Heart left ventricle (tissue), 16 donors: ENCODE results near the gene TBC1D1. TPM values are rescaled to one million over a fixed set of nuclear protein-coding genes. Genes with fewer than 3 reads are reported as not detected.

ENCODE experiments used
- ATAC-seq, 4 donors: fragments of 200-7000 bp; cut with Tn5 transposase; one replicate each; pipeline ENCODE4 v1.9.1; 2020 to 2022; ENCODE audit warnings: moderate library complexity in 4 of 4, mild to moderate bottlenecking in 3 of 4, moderate number of reproducible peaks in 1 of 4
- DNase-seq, 5 donors: peaks; one replicate each; pipeline ENCODE4 v3.0.0-alpha.2; 2020
- H3K27ac ChIP-seq, 12 donors: fragments of 200-600 bp; sonication (generic) in 4 of 12; one replicate each; pipeline versions ENCODE4 v1.5.0 to v1.8.0; 2016 to 2022; ENCODE audit warnings: mild to moderate bottlenecking in 2 of 12
- H3K27me3 ChIP-seq, 9 donors: fragments of 200-600 bp; sonication (generic) in 2 of 9; one replicate each; pipeline versions ENCODE4 v1.5.1 to v1.8.0; 2016 to 2022; ENCODE audit warnings: mild to moderate bottlenecking in 3 of 9
- H3K36me3 ChIP-seq, 9 donors: fragments of 200-600 bp; sonication (generic) in 2 of 9; one replicate each; pipeline versions ENCODE4 v1.5.0 to v1.8.0; 2018 to 2022; ENCODE audit warnings: mild to moderate bottlenecking in 2 of 9
- H3K4me1 ChIP-seq, 12 donors: fragments of 200-600 bp; sonication (generic) in 4 of 12; one replicate each; pipeline versions ENCODE4 v1.5.0 to v1.8.0; 2016 to 2022; ENCODE audit warnings: mild to moderate bottlenecking in 3 of 12
- H3K4me3 ChIP-seq, 12 donors: fragments of 200-600 bp; sonication (generic) in 4 of 12; one replicate each; pipeline versions ENCODE4 v1.5.0 to v1.8.0; 2017 to 2022; ENCODE audit warnings: mild to moderate bottlenecking in 9 of 12, moderate library complexity in 4 of 12
- H3K9me3 ChIP-seq, 12 donors: fragments of 200-600 bp; sonication (generic) in 4 of 12; one replicate each; pipeline versions ENCODE4 v1.5.0 to v1.8.0; 2016 to 2022; ENCODE audit warnings: mild to moderate bottlenecking in 1 of 12
- CTCF ChIP-seq, 12 donors: fragments of 200-600 bp; sonication (generic) in 4 of 12; IDR thresholded peaks; one replicate each; pipeline versions ENCODE4 v1.5.0 to v1.8.0; 2018 to 2022; ENCODE audit warnings: antibody characterized with exemption in 12 of 12, mild to moderate bottlenecking in 5 of 12
- POLR2A ChIP-seq, 2 donors: fragments of 450-650 bp; IDR thresholded peaks; one replicate each; pipeline ENCODE4 v1.6.1; 2017; ENCODE audit warnings: antibody characterized with exemption in 2 of 2, mild to moderate bottlenecking in 2 of 2, moderate library complexity in 2 of 2
- WGBS, 4 donors: extraction: QIAGEN DNeasy Blood & Tissue Kit in 2 of 4; methylation state at CpG; one replicate each; pipeline versions ENCODE4 v1.1.5 to v1.1.7; 2013 to 2018; 5-methylcytosine and 5-hydroxymethylcytosine counted together
- intact Hi-C, 10 donors: fragments of 100-400 bp; cut with DNase I; formaldehyde crosslinking; loops; one replicate each; pipeline versions ENCODE4 v1.11.1 to v1.14.2; 2022
- polyA plus RNA-seq, 2 donors: library from polyadenylated mRNA; stranded (reverse); fragments of 200-250 nt; gene quantifications; one replicate each; pipeline ENCODE4 v1.2.3, GENCODE V29; 2013
- total RNA-seq, 9 donors: library from RNA; depleted of rRNA in 2 of 9; stranded (reverse); fragments of >200 nt in 2 of 9; fragmentation: NEBNext Ultra II Directional in 3 of 9; extraction: Animal tissue kit (Norgen Biotek cat#: 25700) in 3 of 9; gene quantifications; one replicate each; pipeline versions ENCODE4 v1.1.0 to v1.2.4, GENCODE V29; 2016 to 2023
- donor health status: ischemic (EF 13 %, LVEDD 7.1; RV severe dilation, severe dysfunction).
- donor health status: healthy with polysubstance abuse.
- donor health status: DM: no; HTN: yes; CAD: no.
- donor health status: DM: no; HTN: no; CAD: no.
- donor health status: ischemic (EF 25% LVEDD 6.9; RV normal size, moderate dysfunction).
- donor health status: ischemic (EF 25% LVEDD 5.7; RV mildly dilated, moderate dysfunction).
- donor health status: healthy.
- donor health status: DM: yes; HTN: yes; CAD: no.
- donor health status: ischemic (EF 35%, LVEDD 5.7; RV mildly dilated, moderate dysfunction).
- donor health status: nonischemic (EF 11% LVEDD 7.7; RV severe dilation, severe dysfunction).
- donor health status: DM: yes; HTN: yes; CAD: no.
- donor health status: PGD.
- donor health status: ischemic (EF 29% LVEDD 5.4; RV normal size, mild dysfunction).
- donor health status: nonischemic (EF 23%, LVEDD 6.1; RV moderate dilation, normal function).

The TBC1D1 gene
- total and polyA plus RNA-seq, 11 donors: 81.7 to 269 (median 140) TPM

DNA sequence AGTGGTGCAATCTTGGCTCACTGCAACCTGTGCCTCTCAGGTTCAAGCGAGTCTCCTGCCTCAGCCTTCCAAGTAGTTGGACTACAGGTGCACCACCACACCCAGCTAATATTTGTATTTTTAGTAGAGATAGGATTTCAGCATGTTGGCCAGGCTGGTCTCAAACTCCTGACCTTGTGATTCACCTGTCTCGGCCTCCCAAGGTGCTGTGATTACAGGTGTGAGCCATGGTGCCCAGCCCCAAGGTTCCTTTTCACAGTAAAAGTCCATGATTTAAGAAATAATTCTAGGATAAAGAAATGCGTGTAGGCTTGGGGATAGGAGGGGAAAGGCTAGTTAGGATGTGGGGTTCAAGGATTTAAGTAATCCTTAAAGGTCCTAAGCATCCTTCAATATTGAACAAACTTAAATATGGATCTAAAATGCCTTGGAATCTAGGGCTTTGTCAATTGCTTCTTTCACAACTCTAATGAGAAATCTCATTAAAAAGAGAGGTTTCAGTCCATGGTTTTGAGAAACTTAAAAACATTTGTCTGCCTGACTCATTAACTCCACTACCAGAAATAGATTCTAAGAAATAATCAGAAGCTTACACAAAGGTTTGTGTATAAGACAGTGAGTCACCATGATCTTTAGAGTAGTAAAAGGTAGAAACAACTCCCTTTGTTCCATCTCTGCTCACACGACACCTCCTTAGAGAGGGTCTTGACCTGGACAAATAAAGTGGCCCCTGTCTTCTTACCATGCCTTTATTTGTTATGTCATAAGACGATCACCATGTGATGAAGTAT lies 272.5 kb downstream of the TBC1D1 start:
- intact Hi-C loops: loop anchor here in 2 of 10 donors (5.0 kb wide), 2 partner anchors 91 to 96 kb away; no protein-coding TSS in a partner anchor
- Histone ChIP-seq H3K36me3 (no peaks in the 10 kb centered on the region), H3K27me3 (no peaks in the 10 kb centered on the region), H3K4me3 (no peak overlapping the region), H3K27ac (no peak overlapping the region), H3K4me1 (peaks cover 0 to 61% (median 17%) of the 10 kb centered on the region in 12 donors), H3K9me3 (peaks cover 0 to 7% (median 0%) of the 10 kb centered on the region in 12 donors)
- ATAC-seq (no peak), DNase-seq (no peak)
- 95 to 97% (median 95%) methylated on average over 5 of the region's 5 CpGs for WGBS, 4 donors
- TF ChIP-seq CTCF (IDR thresholded peaks at IDR 0.05) (no peak), POLR2A (IDR thresholded peaks at IDR 0.05) (no peak)

DNA sequence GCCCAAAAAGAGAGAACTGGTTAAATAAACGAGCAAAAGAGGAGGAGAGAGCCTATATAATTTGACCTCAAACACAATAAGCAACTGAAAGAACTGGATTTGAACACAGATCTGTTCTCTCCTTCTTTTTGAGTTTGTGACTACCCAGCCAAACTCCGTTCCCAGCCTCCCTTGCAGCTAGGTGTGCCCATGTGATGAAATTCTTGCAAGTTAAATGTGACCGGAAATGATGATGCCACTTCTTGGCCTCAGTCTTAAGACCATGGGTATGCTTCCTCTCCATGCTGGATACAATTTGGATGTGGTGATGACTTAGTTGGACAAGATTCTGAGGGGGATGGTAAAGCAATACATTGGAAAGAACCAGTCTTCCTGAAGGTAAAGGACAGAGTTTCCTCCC lies 273.5 kb downstream of the TBC1D1 start:
- TF ChIP-seq POLR2A (IDR thresholded peaks at IDR 0.05) (no peak), CTCF (IDR thresholded peaks at IDR 0.05) (no peak)
- intact Hi-C loops: loop anchor here in 2 of 10 donors (5.0 kb wide), 2 partner anchors 92 to 97 kb away; no protein-coding TSS in a partner anchor
- H3K4me1 ChIP-seq: peaks cover 0 to 61% (median 17%) of the 10 kb centered on the region in 12 donors
- no peak overlapping the region for H3K27ac ChIP-seq
- no peaks in the 10 kb centered on the region for H3K27me3 ChIP-seq
- H3K9me3 ChIP-seq: peaks cover 0 to 7% (median 0%) of the 10 kb centered on the region in 12 donors
- WGBS, 4 donors: 87 to 96% (median 93%) methylated on average over 3 of the region's 3 CpGs
- no peak overlapping the region for H3K4me3 ChIP-seq
- no peaks in the 10 kb centered on the region for H3K36me3 ChIP-seq
- ATAC-seq: no peak
- DNase-seq: no peak

- TF ChIP-seq CTCF (IDR thresholded peaks at IDR 0.05) (no peak), POLR2A (IDR thresholded peaks at IDR 0.05) (no peak)
- ATAC-seq (peak in 1 of 4 donors; percentile 32), DNase-seq (no peak)
- H3K4me1 ChIP-seq: peaks cover 0 to 52% (median 13%) of the 10 kb centered on the region in 12 donors
- WGBS, 4 donors: 70 to 77% (median 75%) methylated on average over 6 of the region's 6 CpGs
- H3K27ac ChIP-seq: peak overlapping the region in 2 of 12 donors; percentile 12 to 84
- no peaks in the 10 kb centered on the region for H3K36me3 ChIP-seq
- H3K9me3 ChIP-seq: peaks cover 0 to 7% (median 0%) of the 10 kb centered on the region in 12 donors
- no peaks in the 10 kb centered on the region for H3K27me3 ChIP-seq
- no peak overlapping the region for H3K4me3 ChIP-seq
- intact Hi-C loops: loop anchor here in 1 of 10 donors (5.0 kb wide), 1 partner anchor 84 kb away; no protein-coding TSS in a partner anchor
These were observed 275.2 kb downstream of the TBC1D1 start for GRCh38 chr4:38166082-38166481.

GRCh38 chr4:38166768-38167167 lies 275.9 kb downstream of the TBC1D1 start:
- Histone ChIP-seq H3K4me1 (peaks cover 0 to 46% (median 8%) of the 10 kb centered on the region in 12 donors), H3K4me3 (no peak overlapping the region), H3K27me3 (no peaks in the 10 kb centered on the region), H3K9me3 (peaks cover 0 to 7% (median 0%) of the 10 kb centered on the region in 12 donors), H3K36me3 (no peaks in the 10 kb centered on the region), H3K27ac (peak overlapping the region in 2 of 12 donors; percentile 9 to 84)
- DNase-seq: no peak
- intact Hi-C loops: loop anchor here in 1 of 10 donors (5.0 kb wide), 1 partner anchor 84 kb away; no protein-coding TSS in a partner anchor
- 69 to 72% (median 71%) methylated on average over 3 of the region's 3 CpGs for WGBS, 4 donors
- no peak for ATAC-seq
- TF ChIP-seq CTCF (IDR thresholded peaks at IDR 0.05) (no peak), POLR2A (IDR thresholded peaks at IDR 0.05) (no peak)
